ENCODE data around the gene LITAFD.
"Not testable (repeated sequence)": the region's sequence is repeated elsewhere in the genome, so short reads cannot be mapped to it uniquely, and the experiment has no call there.

LITAFD gene

GRCh38 chr16:8872967-8873865, 8.9 kb upstream of the LITAFD start:
- DNase-seq (ENCODE audit: low read depth, low spot score) = no peak

GRCh38 chr16:8873866-8874195, 8.3 kb upstream of the LITAFD start:
- not testable (repeated sequence) for DNase-seq (ENCODE audit: low read depth, low spot score)

GRCh38 chr16:8874388-8874787, 7.8 kb upstream of the LITAFD start:
- no peak for DNase-seq (ENCODE audit: low read depth, low spot score)

- not testable (repeated sequence) for DNase-seq (ENCODE audit: low read depth, low spot score)
Measured at GRCh38 chr16:8875317-8875716, 6.8 kb upstream of the LITAFD start.

GRCh38 chr16:8877894-8878522, 4.1 kb upstream of the LITAFD start:
- no peak for DNase-seq (ENCODE audit: low read depth, low spot score)

- no peak for DNase-seq (ENCODE audit: low read depth, low spot score)
Measured at GRCh38 chr16:8878523-8878911, 3.6 kb upstream of the LITAFD start.

- DNase-seq (ENCODE audit: low read depth, low spot score) = no peak
Measured at GRCh38 chr16:8880839-8881510, 1.2 kb upstream of the LITAFD start.

- no peak for DNase-seq (ENCODE audit: low read depth, low spot score)
Measured at GRCh38 chr16:8882725-8883377, 700 bp downstream of the LITAFD start.

GRCh38 chr16:8885674-8886592, 3.8 kb downstream of the LITAFD start:
- no peak for DNase-seq (ENCODE audit: low read depth, low spot score)

GRCh38 chr16:8886593-8887430, 4.7 kb downstream of the LITAFD start:
- DNase-seq (ENCODE audit: low read depth, low spot score) = no peak

- DNase-seq (ENCODE audit: low read depth, low spot score) = no peak
Measured at GRCh38 chr16:8887431-8887765, 5.2 kb downstream of the LITAFD start.

GRCh38 chr16:8887952-8888560, 5.9 kb downstream of the LITAFD start:
- no peak for DNase-seq (ENCODE audit: low read depth, low spot score)

GRCh38 chr16:8888951-8889892, 7.1 kb downstream of the LITAFD start:
- no peak for DNase-seq (ENCODE audit: low read depth, low spot score)

GRCh38 chr16:8889893-8890548, 7.9 kb downstream of the LITAFD start:
- DNase-seq (ENCODE audit: low read depth, low spot score) = no peak

- DNase-seq (ENCODE audit: low read depth, low spot score) = no peak
Measured at GRCh38 chr16:8890549-8890921, 8.4 kb downstream of the LITAFD start.

GRCh38 chr16:8892101-8892575, 10.0 kb downstream of the LITAFD start:
- DNase-seq (ENCODE audit: low read depth, low spot score) = no peak

- no peak for DNase-seq (ENCODE audit: low read depth, low spot score)
Measured at GRCh38 chr16:8893426-8893825, 11.3 kb downstream of the LITAFD start.
